NCI-H774 (cell line): ENCODE data around the gene DNMT1.
"Not testable (repeated sequence)": the region's sequence is repeated elsewhere in the genome, so short reads cannot be mapped to it uniquely, and the experiment has no call there.

Experiments
- DNase-seq: peaks from one replicate; lab custom pipeline; 2025; lab: John Stamatoyannopoulos, UW

DNMT1 gene

GRCh38 chr19:10194500-10195198 lies at the start of gene DNMT1:
Gene DNMT1 (minus strand): TSS chr19:10194953. CDS start chr19:10194899, 54 bp downstream.
- peak; percentile 95 for DNase-seq

- DNase-seq, result no peak
These were observed 48.9 kb upstream of the DNMT1 start for GRCh38 chr19:10243606-10244005.

DNA sequence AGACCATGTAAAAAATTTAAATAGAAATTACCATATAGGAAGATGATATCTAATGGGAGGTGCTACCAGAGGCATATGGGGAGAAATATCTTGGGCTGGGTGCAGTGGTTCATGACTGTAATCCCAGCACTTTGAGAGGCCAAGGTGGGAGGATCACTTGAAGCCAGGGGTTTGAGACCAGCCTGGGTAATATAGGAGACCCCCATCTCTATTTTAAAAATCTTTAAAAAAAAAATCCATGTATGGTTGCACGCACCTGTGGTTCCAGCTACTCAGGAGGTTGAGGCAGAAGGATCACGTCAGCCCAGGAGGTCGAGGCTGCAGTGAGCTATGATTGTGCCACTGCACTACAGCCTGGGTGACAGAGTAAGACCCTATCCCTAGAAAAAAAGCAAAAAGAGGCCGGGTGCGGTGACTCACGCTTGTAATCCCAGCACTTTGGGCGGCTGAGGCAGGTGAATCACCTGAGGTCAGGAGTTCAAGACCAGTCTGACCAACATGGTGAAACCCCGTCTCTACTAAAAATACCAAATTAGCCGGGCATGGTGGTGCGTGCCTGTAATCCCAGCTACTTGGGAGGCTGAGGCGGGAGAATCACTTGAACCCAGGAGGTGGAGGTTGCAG lies 47.2 kb upstream of the DNMT1 start:
- not testable (repeated sequence) for DNase-seq

GRCh38 chr19:10238172-10238783 lies 43.5 kb upstream of the DNMT1 start:
- peak; percentile 92 for DNase-seq

DNA sequence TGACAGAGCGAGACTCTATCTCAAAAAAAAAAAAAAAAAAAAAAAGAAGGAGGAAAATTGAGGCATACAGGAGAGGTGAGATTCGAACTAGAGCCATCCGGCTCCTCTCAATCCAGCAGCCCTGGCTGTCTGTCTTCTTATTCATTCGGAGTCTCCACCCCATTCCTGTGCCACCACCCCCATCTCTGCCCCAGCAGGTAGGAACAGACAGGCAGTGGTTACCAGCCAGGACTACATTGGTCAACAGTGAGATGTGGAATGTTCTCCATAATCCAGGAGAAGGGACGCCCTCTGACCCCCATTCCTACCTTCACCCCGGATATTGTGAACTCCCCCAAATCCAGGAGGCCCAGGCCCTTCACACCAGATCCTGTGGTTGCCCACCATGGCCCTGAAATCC lies 42.9 kb upstream of the DNMT1 start:
- peak; percentile 9 for DNase-seq

DNA sequence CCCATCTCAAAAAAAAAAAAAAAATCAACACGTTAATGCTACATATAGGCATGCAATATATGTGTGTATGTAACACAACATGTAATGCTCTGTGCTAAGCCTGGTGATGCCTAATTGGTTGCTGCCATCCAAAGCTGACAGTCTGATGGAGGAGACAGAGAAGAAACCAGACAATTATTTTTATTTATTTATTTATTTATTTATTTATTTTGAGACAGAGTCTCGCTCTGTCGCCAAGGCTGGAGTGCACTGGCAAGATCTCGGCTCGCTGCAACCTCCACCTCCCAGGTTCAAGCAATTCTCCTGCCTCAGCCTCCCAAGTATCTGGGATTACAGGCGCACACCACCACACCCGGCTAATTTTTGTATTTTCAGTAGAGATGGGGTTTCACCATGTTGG lies 40.7 kb upstream of the DNMT1 start:
- DNase-seq, result not testable (repeated sequence)

GRCh38 chr19:10235003-10235402 lies 40.2 kb upstream of the DNMT1 start:
- DNase-seq, result no peak

DNA sequence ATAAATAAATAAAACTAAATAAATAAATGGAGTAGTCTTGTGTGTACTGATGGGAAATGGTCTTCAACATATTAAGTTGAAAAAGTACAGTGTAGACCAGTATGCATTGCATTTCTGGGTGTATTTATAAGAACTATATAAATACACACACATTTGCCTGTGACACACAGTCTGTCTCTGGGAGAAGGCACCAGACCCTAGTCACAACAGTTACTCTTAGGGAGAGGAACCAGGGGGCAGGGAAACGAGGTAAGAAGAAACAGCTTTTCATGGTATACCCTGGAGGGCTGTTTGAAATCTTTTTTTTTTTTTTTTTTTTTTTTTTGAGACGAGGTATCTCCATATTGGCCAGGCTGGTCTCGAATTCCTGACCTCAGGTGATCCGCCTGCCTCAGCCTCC lies 39.2 kb upstream of the DNMT1 start:
- no peak for DNase-seq

- no peak for DNase-seq
These were observed 37.0 kb upstream of the DNMT1 start for GRCh38 chr19:10231612-10232228.

DNA sequence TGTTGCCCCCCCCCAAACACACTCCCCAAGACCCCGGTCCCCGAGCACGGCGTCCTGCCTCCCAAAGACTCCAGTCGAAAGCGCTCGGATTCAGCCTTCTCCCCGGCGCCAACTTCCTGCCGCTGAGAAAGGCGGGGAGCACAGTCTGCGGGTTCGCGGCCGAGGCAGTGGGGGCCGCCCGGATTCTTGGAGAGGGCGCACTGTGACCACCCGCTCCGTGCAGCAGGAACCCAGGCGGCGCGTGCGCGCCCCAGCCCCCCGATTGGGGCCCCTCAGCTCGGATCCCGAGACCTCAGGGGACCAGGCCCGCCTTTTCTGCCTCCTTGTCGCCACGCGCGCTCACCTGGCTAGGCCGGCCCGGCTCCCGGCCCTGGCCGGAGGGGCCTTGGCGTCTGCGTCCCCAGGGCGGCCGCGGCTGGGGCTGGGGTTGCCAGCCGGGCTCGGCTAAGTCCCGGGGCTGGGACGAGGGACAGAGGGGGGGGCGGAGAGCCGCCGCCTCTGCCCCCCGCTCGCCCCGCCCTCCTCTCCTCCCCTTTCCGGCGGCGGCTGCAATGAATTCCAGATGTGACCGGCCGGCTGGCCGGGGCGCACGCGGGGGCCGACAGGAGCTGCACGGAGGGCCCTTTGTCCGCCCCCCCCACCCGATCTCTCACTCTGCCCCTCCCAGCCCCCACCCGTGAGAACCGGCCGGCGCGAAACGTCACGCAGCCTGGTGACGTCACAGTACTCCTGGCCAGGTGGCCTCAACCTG lies 36.3 kb upstream of the DNMT1 start, which contains the start of gene S1PR2:
Gene S1PR2 (minus strand): TSS at position 471 of the 751 bp plus-strand sequence. CDS start 6,426 bp downstream, outside the sequence.
- peak; percentile 72 for DNase-seq

GRCh38 chr19:10230173-10230860 lies 35.6 kb upstream of the DNMT1 start:
- no peak for DNase-seq

- DNase-seq, result no peak
These were observed 34.2 kb upstream of the DNMT1 start for GRCh38 chr19:10228920-10229319.

- no peak for DNase-seq
These were observed 33.6 kb upstream of the DNMT1 start for GRCh38 chr19:10228393-10228792.

DNA sequence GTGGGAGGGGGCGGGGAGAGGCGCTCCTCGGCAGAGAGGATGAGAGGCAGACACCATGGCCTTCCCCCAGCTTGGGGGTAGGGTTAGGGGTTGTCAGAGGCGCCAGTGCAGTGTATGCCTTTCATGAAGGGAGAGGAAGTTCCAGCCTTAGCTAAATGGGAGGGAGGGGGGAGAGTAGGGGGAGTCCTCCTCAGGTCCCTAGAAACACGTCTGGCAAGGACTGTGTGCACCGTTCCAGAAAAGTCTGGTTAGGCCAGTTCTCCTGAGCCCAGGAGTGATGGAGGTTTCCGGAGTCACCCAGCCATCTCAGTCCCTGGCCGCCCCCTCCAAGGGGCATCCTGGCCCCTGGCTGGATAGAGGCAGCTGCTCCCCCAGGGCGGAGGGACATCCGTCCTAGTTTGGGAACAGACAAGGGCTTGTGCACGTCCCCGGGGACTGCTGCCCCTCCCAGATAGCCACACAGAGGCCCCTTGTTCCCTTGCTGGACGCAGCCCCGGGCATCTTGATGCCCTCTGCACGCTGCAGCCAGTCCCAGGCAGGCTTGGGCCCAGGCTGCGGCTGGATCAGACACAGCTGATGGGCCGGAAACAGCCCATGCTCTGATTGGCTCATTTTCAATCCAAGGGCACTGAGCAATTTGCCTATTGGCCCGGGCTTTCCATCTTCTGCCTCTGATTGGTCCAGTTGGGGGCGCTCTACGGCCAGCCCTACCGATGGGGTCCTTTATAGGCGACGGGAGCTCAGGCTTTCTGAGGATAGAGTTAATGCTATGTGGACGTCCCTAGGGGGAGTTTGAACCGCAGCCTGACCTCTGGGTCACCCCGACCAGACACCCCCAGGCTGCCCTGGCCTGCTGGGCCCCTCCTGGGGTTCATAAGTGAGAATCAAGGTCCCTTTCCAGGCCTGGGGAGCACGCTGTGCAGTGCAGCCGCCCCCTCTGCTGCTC lies 32.5 kb upstream of the DNMT1 start:
- DNase-seq, result no peak

DNA sequence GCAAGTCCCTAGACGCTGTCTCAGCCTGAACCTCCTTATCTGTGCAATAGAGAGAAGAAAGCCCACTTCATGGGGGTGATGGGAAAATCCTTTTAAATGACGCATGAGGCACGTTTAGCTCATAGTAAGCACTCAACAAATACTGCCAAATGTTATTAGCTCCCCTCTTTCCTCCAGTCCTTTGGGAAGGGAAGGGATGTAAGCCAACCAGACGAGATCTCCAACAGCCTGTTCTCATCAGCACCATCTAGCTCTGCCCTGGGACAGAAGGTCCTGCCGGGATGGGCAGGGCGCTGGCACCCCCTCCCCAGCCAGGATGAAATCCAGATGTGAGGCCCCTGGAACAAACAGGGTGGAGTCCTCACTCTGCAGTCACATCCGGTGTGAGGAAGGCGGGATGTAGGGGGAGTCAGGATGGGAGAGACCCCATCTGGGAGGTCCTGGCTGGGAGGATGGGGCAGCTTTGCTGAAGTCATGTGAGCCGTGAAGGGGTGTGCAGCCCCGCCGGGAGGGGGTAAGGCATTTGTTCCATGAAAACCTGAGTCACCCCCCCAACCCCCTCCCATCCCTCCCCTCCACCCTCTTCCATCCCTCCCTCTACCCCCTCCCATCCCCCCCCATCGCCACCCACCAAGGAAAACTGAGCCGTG lies 31.7 kb upstream of the DNMT1 start:
- DNase-seq, result no peak

DNA sequence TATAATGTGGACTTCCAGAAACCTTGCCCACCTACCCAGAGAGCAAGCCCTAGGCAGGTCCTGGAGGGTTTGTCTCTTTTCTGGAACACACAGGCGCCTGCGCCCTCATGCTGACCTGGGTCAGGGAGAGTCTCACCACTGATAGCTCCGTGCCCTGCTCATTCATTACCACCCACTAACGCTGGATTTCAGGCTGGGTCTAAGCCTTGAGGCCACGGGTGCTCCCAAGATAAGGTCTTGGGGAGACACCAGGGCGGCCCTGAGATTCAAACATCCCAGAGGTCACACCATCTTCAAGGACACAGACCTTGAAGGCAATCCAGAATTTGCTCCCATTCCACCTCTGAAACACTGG lies 31.2 kb upstream of the DNMT1 start:
- DNase-seq, result no peak

- no peak for DNase-seq
These were observed 29.6 kb upstream of the DNMT1 start for GRCh38 chr19:10224337-10224736.

- no peak for DNase-seq
These were observed 28.9 kb upstream of the DNMT1 start for GRCh38 chr19:10223488-10224213.

DNA sequence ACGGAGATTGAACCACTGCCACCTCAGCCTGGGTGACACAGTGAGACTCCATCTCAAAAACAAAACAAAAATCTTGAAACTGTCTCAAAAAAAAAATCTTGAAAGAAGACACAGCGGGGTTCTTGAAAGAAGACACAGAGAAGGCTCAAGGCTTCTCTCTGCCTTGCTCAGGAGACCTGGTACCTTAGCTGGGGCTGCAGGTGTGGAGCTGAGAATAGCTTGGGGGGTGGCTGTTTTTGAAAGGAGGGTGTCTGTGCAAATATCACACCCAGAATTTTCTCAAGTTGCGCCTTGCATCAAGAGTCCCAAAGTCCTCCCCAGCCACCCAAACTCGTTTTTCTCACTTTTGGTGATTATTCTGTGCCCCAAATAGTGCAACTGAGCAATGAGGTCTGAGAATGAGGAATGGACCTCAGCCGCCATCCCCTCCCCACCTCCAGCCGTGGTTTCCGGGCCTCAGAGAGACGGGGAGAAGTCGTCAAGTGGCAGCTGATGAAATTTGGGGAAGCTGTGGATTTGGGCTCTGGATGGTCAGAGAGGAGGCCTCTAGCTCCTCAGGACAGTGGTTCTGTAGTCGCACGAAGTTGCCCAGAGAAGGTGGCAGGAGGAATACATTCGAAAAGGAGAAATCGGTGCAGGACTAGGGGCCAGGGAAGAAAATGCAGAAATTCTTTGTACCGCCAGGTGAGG lies 27.6 kb upstream of the DNMT1 start:
- DNase-seq, result no peak
